Measurements from ENCODE around the gene ARL16.
A peak's percentile ranks its signal among the peaks of the same experiment; 100 is the strongest.

ARL16 gene

GRCh38 chr17:81644496-81644895 is 39.1 kb downstream of the ARL16 start:
- DNase-seq (ENCODE audit: low read depth in 2 of 2) = no peak

- no peak for DNase-seq (ENCODE audit: low read depth in 2 of 2)
Observed at GRCh38 chr17:81641825-81642489, 41.6 kb downstream of the ARL16 start.

- no peak for DNase-seq (ENCODE audit: low read depth in 2 of 2)
Observed at GRCh38 chr17:81640011-81640410, 43.6 kb downstream of the ARL16 start.

- no peak for DNase-seq (ENCODE audit: low read depth in 2 of 2)
Observed at GRCh38 chr17:81638683-81639082, 44.9 kb downstream of the ARL16 start.

- peak; percentile 55 to 76 for DNase-seq (ENCODE audit: low read depth in 2 of 2)
Observed at GRCh38 chr17:81636505-81637288, 46.9 kb downstream of the ARL16 start, which contains the start of the genes NPLOC4 and TSPAN10. TSS of gene NPLOC4 (minus strand) at chr17:81637112. CDS start at chr17:81636930, 182 bp downstream. TSS of gene TSPAN10 (plus strand) at chr17:81637196. CDS start at chr17:81642413, 5,217 bp downstream.

- no peak for DNase-seq (ENCODE audit: low read depth in 2 of 2)
Observed at GRCh38 chr17:81635973-81636504, 47.6 kb downstream of the ARL16 start.

GRCh38 chr17:81635431-81635830 is 48.2 kb downstream of the ARL16 start:
- DNase-seq (ENCODE audit: low read depth in 2 of 2) = no peak

GRCh38 chr17:81631482-81631881 is 52.1 kb downstream of the ARL16 start:
- DNase-seq (ENCODE audit: low read depth in 2 of 2) = no peak

All from stimulated activated CD4-positive, alpha-beta T cell treated with anti-CD3 and anti-CD28 coated beads, Interleukin-1b, Interleukin-23, amount 100 ng/mL, for 1 hour (primary cell).